ENCODE measurements around the gene MYH7B.

The MYH7B gene

GRCh38 chr20:34974246-34974645 is 18.6 kb downstream of the MYH7B start:
- Mint-ChIP-seq H3K27ac (no peak overlapping the region), H3K36me3 (ENCODE audit: low read depth) (no peaks in the 10 kb centered on the region), H3K4me3 (no peak overlapping the region), H3K27me3 (ENCODE audit: low read depth, poor library complexity) (peaks cover 20% of the 10 kb centered on the region), H3K9me3 (no peaks in the 10 kb centered on the region), H3K4me1 (peaks cover 41% of the 10 kb centered on the region)
- TF ChIP-seq, protein P1, sequence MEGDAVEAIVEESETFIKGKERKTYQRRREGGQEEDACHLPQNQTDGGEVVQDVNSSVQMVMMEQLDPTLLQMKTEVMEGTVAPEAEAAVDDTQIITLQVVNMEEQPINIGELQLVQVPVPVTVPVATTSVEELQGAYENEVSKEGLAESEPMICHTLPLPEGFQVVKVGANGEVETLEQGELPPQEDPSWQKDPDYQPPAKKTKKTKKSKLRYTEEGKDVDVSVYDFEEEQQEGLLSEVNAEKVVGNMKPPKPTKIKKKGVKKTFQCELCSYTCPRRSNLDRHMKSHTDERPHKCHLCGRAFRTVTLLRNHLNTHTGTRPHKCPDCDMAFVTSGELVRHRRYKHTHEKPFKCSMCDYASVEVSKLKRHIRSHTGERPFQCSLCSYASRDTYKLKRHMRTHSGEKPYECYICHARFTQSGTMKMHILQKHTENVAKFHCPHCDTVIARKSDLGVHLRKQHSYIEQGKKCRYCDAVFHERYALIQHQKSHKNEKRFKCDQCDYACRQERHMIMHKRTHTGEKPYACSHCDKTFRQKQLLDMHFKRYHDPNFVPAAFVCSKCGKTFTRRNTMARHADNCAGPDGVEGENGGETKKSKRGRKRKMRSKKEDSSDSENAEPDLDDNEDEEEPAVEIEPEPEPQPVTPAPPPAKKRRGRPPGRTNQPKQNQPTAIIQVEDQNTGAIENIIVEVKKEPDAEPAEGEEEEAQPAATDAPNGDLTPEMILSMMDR (IDR thresholded peaks at IDR 0.05) = no peak
- no peak for DNase-seq

- H3K9me3 Mint-ChIP-seq = no peaks in the 10 kb centered on the region
- H3K27ac Mint-ChIP-seq = no peak overlapping the region
- no peak overlapping the region for H3K4me3 Mint-ChIP-seq
- H3K27me3 Mint-ChIP-seq (ENCODE audit: low read depth, poor library complexity) = peaks cover 20% of the 10 kb centered on the region
- no peaks in the 10 kb centered on the region for H3K36me3 Mint-ChIP-seq (ENCODE audit: low read depth)
- no peak for DNase-seq
- peaks cover 41% of the 10 kb centered on the region for H3K4me1 Mint-ChIP-seq
- TF ChIP-seq, protein P1 (IDR thresholded peaks at IDR 0.05) = no peak
Measured at GRCh38 chr20:34976286-34976685, 20.6 kb downstream of the MYH7B start.

DNA sequence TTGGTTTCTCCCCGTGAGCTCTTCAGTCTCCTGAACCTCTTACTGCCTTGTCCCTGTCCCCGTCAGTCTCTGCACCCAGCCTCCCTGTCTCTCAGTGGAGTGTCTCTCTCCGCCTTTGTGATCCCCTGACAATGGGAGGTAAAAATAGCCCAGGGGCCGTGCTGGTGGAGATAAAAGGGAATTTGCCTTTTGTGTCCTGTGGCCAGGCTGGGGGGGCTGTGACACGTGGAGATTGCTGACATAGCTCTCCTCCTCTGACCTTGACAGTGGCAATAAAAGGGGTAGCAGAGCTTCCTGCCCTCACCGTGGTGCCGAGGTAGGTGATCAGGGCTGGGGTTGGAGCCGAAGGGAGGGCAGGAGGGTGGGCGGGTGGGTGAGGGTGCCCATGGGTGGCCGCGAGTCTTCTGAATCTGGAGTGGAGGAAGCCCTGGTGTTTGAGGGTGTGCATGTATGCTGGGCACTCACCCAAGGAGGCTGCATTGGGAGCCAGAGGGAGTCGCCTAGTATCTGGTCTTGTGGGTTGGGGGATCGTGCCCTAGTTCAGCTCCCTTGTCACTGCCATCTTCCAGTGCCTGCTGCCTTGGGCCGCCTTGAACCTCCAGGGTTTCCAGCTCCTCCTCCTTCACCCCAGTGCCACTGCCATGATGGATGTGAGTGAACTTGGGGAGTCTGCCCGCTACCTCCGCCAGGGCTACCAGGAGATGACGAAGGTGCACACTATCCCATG is 21.9 kb downstream of the MYH7B start:
- no peaks in the 10 kb centered on the region for H3K9me3 Mint-ChIP-seq
- no peak for DNase-seq
- H3K27ac Mint-ChIP-seq = no peak overlapping the region
- TF ChIP-seq, protein P1 (IDR thresholded peaks at IDR 0.05) = no peak
- H3K36me3 Mint-ChIP-seq (ENCODE audit: low read depth) = no peaks in the 10 kb centered on the region
- H3K4me1 Mint-ChIP-seq = peaks cover 32% of the 10 kb centered on the region
- peaks cover 25% of the 10 kb centered on the region for H3K27me3 Mint-ChIP-seq (ENCODE audit: low read depth, poor library complexity)
- no peak overlapping the region for H3K4me3 Mint-ChIP-seq

- no peak overlapping the region for H3K4me3 Mint-ChIP-seq
- no peaks in the 10 kb centered on the region for H3K36me3 Mint-ChIP-seq (ENCODE audit: low read depth)
- TF ChIP-seq, protein P1 (IDR thresholded peaks at IDR 0.05) = no peak
- H3K4me1 Mint-ChIP-seq = peaks cover 34% of the 10 kb centered on the region
- H3K9me3 Mint-ChIP-seq = no peaks in the 10 kb centered on the region
- H3K27ac Mint-ChIP-seq = no peak overlapping the region
- H3K27me3 Mint-ChIP-seq (ENCODE audit: low read depth, poor library complexity) = peaks cover 27% of the 10 kb centered on the region
- no peak for DNase-seq
Measured at GRCh38 chr20:34978092-34978744, 22.6 kb downstream of the MYH7B start.

DNA sequence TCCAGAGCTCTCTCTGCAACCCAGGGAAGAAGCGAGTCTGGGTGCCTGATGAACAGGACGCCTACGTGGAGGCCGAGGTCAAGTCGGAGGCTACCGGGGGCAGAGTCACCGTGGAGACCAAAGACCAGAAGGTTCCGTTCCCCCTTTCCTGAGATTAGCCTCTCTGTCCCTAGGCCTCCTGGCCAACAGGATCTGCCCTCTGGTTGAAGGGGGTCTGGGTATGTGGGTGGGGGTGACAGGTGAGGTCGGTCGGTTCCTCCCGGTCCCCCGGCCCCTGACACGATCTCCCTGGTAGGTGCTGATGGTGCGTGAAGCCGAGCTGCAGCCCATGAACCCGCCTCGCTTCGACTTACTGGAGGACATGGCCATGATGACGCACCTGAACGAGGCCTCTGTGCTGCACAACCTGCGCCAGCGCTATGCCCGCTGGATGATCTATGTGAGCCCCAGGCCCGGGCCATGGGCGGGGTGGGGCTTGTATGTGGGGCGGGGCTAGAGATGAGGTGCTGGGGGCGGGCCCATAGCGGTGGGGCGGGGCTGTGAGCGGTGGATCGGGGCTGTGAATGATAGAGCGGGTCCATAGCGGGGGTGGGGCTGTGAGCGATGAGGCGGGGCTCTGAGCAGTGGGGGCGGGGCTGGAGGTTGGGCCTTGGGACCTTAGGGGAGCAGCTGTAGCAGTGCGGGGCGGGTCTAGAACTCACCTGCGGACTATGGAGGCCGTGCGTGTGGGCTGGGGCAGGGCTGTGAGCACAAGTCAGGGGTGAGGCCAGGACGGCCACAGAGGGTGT is 23.9 kb downstream of the MYH7B start:
- Mint-ChIP-seq H3K27me3 (ENCODE audit: low read depth, poor library complexity) (peaks cover 30% of the 10 kb centered on the region), H3K27ac (no peak overlapping the region), H3K4me1 (peaks cover 40% of the 10 kb centered on the region), H3K4me3 (no peak overlapping the region), H3K9me3 (no peaks in the 10 kb centered on the region), H3K36me3 (ENCODE audit: low read depth) (no peaks in the 10 kb centered on the region)
- DNase-seq = peak; percentile 43
- TF ChIP-seq, protein P1 (IDR thresholded peaks at IDR 0.05) = no peak
